GM12878 (cell line): Measurements from ENCODE around the gene DTX4. TPM values are rescaled to one million over a fixed set of nuclear protein-coding genes. Genes with fewer than 3 reads are reported as not detected.
A peak's percentile ranks its signal among the peaks of the same experiment; 100 is the strongest.

Source experiments
- ATF7 ChIP-seq: fragments of 450-650 bp; IDR thresholded peaks from 2 replicates; pipeline ENCODE4 v1.6.1; 2016; ENCODE audit warnings: low read depth, mild to moderate bottlenecking
- CUX1 ChIP-seq: IDR thresholded peaks from 2 replicates; pipeline ENCODE4 v1.6.1; 2012; ENCODE audit warnings: improper control_type of control experiment, low read depth, low read length; ENCODE audit not compliant: insufficient replicate concordance
- EP300 ChIP-seq, 2 experiments: fragments of 150-350 bp in 1 of 2; IDR thresholded peaks; 2 replicates each; pipeline ENCODE4 v1.6.1; 2011 to 2012; ENCODE audit warnings: low read depth in 2 of 2, low read length in 2 of 2, borderline replicate concordance in 1 of 2, improper control_type of control experiment in 1 of 2, inconsistent platforms in 1 of 2; ENCODE audit not compliant: control insufficient read depth in 1 of 2
- ESRRA ChIP-seq: IDR thresholded peaks from 2 replicates; pipeline ENCODE4 v1.6.1; 2012; ENCODE audit warnings: mild to moderate bottlenecking, low read length, improper control_type of control experiment
- IRF3 ChIP-seq: fragments of 450-650 bp; IDR thresholded peaks from 2 replicates; pipeline ENCODE4 v1.6.1; 2014; ENCODE audit warnings: mild to moderate bottlenecking
- IRF5 ChIP-seq: fragments of 450-650 bp; IDR thresholded peaks from 2 replicates; pipeline ENCODE4 v1.6.1; 2017; ENCODE audit warnings: borderline replicate concordance
- JUND ChIP-seq: IDR thresholded peaks from 2 replicates; pipeline ENCODE4 v1.6.1; 2012; ENCODE audit warnings: low read depth, mild to moderate bottlenecking, low read length, improper control_type of control experiment, moderate library complexity
- KLF5 ChIP-seq: fragments of 450-650 bp; IDR thresholded peaks from 2 replicates; pipeline ENCODE4 v1.6.1; 2014; ENCODE audit warnings: mild to moderate bottlenecking; ENCODE audit not compliant: partially characterized antibody
- LARP7 ChIP-seq: fragments of 450-650 bp; IDR thresholded peaks from 2 replicates; pipeline ENCODE4 v1.6.1; 2017; ENCODE audit warnings: mild to moderate bottlenecking
- POU2F2 ChIP-seq: IDR thresholded peaks from 3 replicates; pipeline ENCODE4 v1.6.1; 2011; ENCODE audit warnings: low read depth, mild to moderate bottlenecking, low read length, borderline replicate concordance
- RBBP5 ChIP-seq: fragments of 200-600 bp; sonication (generic); conservative IDR thresholded peaks from 2 replicates; pipeline ENCODE4 v1.6.1; 2016
- RELA ChIP-seq: fragments of 450-650 bp; IDR thresholded peaks from 2 replicates; pipeline ENCODE4 v1.8.0; 2014; ENCODE audit warnings: borderline replicate concordance; ENCODE audit not compliant: partially characterized antibody
- ZBTB33 ChIP-seq: fragments of 450-650 bp; IDR thresholded peaks from 2 replicates; pipeline ENCODE4 v1.6.1; 2017; ENCODE audit warnings: mild to moderate bottlenecking
- ZNF687 ChIP-seq: fragments of 450-650 bp; IDR thresholded peaks from 2 replicates; pipeline ENCODE4 v1.6.1; 2017; ENCODE audit warnings: mild to moderate bottlenecking, moderate library complexity
- polyA plus RNA-seq, 11 experiments: library from polyadenylated mRNA; depleted of rRNA in 4 of 11; unstranded in 6 of 11; stranded (reverse) in 5 of 11; fragments of >200 nt; fragmentation: Nextera tagmentation in 4 of 11; fragmentation: Illumina TruSeq in 1 of 11; extraction: Ambion mirVana in 4 of 11; extraction: Trizol in 1 of 11; gene quantifications; 1 replicate in 1 of 11; 2 replicates in 10 of 11; pipeline versions ENCODE4 v1.2.1 to v1.2.3, GENCODE V29; 2011 to 2016; ENCODE audit warnings: inconsistent platforms in 2 of 11, missing spikeins in 2 of 11, low read depth in 1 of 11
- total RNA-seq, 4 experiments: library from RNA; depleted of rRNA in 3 of 4; stranded (reverse); fragments of >200 nt in 3 of 4; fragmentation: Illumina TruSeq in 1 of 4; extraction: Trizol in 1 of 4; gene quantifications; 2 replicates each; pipeline versions ENCODE4 v1.2.1 to v1.2.3, GENCODE V29; 2013 to 2021

The DTX4 gene
- total and polyA plus RNA-seq, 10 of the 15 experiments (the other 5 are each of a cell fraction or from before 2014, with no cell fraction given): 3.8 to 25.8 (median 10.5) TPM

- TF ChIP-seq ZBTB33 (no peak), IRF5 (no peak), JUND (no peak), EP300 (IDR thresholded peaks at IDR 0.05; ENCODE audit: borderline replicate concordance in 1 of 2, control insufficient read depth in 1 of 2, low read depth in 2 of 2, low read length in 2 of 2) (no peak), ZNF687 (peak; percentile 86), IRF3 (no peak), POU2F2 (no peak), RELA (no peak), KLF5 (no peak), RBBP5 (no peak), ATF7 (no peak), ESRRA (no peak), LARP7 (0 out of 2 replicates have a peak, but pooled peaks have one; percentile 15), CUX1 (no peak)
Measured at GRCh38 chr11:59201353-59201752, 29.4 kb downstream of the DTX4 start (continued).
